ENCODE measurements around the gene CYP26B1. TPM values are rescaled to one million over a fixed set of nuclear protein-coding genes. Genes with fewer than 3 reads are reported as not detected.

CYP26B1 gene
- total RNA-seq, 1 experiment from 2014 or later: 1.9 TPM

GRCh38 chr2:72082021-72082601, 65.6 kb downstream of the CYP26B1 start:
- peak; percentile 20 for DNase-seq (ENCODE audit: low read depth)

GRCh38 chr2:72081451-72081850, 66.2 kb downstream of the CYP26B1 start:
- peak; percentile 57 for DNase-seq (ENCODE audit: low read depth)

- no peak for DNase-seq (ENCODE audit: low read depth)
Measured at GRCh38 chr2:72080286-72081145, 67.1 kb downstream of the CYP26B1 start.
